HuH-7 (cell line): ENCODE measurements around the gene ZFHX3.

Experiments used
- DNase-seq: peaks from one replicate; pipeline ENCODE4 v3.0.0; 2011; ENCODE audit warnings: low spot score

Gene ZFHX3

DNA sequence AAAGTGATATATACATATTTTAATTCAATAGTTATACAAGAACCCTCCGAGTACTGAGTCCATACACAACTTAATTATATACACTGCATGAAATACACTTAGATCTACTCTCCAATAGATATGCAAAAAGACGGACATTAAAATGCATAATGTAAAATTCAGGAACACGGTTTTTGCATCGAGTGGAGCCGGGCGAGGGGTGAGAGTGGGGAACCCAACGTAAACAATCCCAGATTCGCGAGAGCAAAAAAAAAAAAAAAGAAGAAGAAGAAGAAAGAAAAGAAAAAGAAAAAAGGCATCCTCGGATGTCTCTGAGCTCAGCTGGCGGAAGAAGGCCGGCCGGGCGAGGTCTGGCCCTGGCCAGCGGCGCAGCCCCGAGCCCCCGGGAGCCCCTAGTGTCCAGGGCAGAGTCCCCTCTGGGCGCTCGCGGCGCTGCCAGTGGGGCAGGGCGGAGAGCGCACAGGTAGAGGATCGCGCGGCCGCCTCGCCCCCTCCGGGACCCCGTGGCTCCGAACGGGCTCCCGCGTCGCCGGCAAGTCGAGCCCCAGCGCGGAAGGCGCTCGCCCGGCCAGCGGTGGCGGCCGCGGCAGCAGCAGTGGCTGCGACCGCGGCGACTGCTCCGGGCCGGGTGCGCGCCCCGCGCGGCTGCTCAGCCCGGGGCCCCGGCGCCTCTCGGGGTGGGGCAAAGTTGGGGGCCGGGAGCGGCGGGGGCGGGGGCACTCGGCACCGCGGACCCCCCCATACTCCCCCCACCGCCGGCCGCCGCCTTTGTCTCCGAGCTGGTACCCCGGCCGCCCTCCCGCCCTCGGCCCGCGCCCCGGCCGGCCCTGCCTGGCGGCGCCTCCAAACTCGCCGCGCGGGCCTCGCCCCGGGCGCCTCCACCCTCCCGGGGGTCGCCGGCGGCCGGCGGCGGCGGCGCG is 9.6 kb upstream of the ZFHX3 start:
- no peak for DNase-seq

DNA sequence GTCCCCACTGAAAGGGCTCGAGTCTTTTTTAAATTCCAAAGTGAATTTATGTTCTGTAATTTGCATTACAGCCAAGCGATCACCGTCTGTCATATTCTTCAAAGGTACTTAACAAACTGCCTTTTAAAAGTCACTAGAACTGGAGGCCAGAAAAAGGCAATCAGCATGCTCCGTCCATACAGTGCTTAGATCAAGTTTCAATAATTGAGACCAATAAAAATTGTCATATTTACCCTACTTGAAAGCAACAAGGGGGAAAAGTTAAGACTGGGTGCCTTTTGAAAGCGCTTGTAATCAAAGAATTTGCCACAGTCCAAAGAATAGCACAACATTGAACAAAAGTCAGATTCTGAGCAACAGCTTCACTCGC is 9.0 kb upstream of the ZFHX3 start:
- DNase-seq, result no peak

DNA sequence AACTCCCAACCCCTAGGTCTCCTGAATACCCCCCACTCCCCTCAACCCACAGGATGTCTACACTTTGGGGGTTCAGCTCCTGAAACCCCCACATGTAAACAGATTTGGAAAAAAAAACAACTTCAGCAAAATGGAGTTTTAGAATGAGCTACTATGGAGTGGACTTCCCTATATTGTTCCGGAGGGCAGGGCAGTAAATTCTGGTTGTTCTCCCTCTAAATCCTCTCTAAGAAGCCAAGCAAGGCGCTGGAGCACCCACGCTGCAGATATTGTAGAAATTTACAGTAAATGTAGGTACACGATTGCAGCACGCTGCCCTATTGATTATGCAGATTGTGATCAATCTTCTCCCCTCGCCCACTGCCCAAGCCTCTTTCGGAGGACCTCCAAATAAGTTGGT is 8.5 kb upstream of the ZFHX3 start:
- DNase-seq, result no peak

DNA sequence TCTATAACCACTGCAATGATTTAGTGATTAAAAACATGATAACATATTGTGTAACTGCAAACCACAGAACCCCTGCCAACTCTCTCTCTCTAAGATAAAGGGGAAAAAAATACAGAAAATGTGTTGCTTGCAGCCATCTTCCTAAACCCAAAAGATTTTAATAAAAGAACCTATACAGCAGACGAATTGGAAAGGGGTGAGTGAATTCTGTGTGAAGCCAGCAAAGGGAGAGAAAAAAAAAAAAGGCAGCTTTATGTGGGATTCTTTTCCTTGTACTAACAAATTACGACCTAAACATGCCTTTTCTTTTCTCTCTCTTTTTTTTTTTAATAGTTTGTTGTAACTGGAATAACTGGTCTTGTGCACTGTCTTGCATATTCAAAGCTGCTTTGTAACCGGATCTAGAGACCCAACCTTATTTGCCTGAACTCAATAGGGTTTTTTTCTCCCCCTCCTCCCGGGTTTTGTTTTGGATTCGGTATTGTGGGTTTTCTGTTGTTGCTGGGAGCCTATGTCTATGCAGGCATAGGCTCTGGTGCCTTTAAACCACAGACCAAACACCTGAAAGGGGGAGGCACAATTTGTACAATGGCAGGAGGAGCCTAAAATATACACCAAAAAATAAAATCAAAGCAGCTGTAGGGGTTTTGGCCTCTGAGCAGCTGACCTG is 7.0 kb upstream of the ZFHX3 start:
- no peak for DNase-seq

DNA sequence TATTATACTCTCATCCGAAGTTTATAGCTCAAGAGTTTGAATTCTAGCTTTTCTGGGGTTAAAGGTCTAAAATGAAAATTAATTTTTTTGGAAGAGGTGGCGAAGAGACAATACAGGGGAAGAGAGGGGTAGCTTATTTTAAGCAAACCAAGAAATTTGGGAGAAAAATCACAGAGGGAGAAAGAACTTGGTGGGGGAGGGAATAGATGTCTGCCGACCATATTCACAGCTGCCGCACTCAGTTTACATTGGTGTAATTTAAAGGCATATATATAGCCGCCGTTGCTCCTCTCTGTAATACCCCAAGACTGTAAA is 6.5 kb upstream of the ZFHX3 start:
- DNase-seq, result no peak

DNA sequence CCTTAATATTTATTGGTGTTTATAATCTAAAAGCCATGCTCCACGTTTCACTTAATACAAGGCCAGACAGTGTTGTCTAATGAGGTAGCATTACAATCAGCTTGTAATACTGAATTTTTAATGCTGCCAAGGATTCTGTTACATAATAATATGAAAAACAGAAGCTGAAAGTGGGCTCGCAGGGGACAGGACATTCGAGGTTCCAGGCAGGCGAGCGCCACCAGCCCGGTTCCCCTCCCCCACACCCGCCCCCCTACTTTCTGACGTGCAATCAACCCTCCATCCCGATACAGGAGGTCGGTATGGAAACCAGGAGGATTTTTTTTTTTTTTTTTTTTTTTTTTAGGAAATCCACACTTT is 6.2 kb upstream of the ZFHX3 start:
- DNase-seq, result no peak

DNA sequence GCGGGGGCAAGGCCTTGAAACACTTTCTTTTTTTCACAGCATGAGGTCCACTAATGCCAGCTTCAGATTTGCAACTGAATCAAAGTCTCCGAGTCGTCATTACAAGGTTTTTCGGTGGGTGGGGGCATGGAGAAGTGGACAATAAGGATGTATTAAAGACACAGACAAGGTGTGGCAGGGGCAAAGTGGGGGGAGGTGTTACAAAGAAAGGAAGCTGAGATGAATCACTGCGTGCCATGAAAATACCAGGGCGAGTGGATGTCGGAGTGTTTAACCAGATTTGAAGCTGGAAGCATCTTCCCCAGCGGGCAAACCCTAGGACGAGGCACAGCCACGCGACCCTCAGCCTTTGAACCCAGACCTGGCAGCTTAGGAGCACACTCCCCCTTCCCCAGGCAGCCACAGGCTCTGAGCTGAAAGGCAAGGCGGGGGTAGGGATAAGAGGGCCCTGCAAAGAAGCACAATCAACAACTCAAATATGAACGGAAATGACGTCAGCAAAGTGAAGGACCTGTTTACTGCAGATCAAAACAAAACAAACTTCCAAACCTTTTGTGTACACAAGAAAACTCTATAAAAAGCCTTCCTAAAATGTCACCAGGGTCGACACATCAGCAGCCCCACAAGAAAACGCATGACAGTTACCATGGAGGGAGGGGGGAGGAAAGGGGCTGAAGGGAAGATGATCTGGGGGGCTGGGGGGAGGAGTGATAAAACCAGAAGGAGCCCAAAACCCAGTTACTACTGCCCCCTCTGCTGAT is 5.6 kb upstream of the ZFHX3 start:
- DNase-seq, result no peak

DNA sequence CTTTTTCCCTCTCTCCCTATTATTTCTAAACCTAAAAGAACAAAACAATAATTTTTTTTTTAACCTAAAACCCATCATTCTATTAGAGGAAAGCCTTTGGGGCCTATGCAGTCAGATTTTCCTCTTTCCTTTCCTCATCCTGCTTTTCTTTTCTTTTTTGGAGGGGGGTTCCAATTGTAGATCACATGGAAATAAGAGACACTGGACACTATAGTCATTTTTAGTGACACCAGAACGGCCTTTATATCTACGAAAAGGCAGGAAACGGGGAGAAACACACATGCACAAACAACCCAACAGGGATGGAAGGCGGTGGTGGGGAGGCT is 5.1 kb upstream of the ZFHX3 start:
- no peak for DNase-seq

DNA sequence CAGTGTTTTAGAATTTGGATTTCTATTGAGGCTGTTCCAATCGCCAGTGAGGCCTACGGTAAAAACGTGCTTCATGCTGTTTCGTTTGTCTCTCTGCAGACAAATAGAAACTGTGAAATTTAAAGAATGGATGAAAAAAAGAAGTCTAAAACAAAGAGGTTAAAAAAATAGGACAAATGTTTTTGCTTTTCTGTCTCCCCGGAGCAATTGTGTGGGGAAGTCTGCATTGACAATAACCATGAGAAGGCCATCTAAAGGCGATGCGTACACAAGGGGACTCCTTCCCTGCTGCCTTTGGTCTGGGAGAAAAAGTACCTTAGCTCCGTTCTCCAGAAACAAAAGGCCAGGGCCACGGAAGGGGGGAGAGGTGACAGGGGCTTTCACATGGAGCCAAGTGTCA is 4.6 kb upstream of the ZFHX3 start:
- DNase-seq, result no peak

DNA sequence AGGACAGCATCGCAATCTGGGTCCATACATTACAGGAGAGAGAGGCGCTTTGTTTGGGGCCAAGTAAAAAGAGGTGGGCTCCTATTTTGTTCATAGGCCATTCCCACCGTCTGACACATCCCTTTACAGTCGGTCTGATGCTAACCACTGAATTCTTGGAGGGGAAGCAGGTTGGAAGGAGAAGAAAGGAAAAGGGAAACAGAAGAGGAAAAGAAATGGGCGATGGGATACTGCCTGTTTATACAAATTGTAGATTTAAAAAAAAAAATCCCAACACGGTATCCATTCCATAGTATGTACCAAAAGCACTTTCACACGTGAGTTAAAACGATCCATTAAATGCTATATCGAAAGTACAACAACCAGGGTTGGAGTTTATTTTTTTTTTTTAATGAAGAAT is 4.0 kb upstream of the ZFHX3 start:
- no peak for DNase-seq

DNA sequence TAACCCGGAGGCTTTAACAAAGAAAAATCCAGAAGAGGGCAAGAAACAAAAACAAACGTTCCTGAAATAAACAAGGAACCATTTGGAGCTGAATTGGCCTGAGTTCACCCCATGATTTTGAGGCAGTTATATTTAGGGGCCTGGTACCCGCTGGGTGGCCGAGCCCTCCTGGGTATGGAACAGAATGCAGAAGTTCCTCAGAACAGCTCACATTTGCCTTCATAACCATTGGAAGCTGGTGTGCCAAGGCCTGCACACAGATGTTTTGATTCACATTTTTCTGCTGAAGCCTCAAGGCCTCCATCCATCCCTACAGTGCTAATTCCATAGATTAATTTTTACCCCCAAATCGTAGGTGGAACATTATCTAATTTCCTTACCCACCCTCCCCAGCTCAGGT is 3.3 kb upstream of the ZFHX3 start:
- no peak for DNase-seq

DNA sequence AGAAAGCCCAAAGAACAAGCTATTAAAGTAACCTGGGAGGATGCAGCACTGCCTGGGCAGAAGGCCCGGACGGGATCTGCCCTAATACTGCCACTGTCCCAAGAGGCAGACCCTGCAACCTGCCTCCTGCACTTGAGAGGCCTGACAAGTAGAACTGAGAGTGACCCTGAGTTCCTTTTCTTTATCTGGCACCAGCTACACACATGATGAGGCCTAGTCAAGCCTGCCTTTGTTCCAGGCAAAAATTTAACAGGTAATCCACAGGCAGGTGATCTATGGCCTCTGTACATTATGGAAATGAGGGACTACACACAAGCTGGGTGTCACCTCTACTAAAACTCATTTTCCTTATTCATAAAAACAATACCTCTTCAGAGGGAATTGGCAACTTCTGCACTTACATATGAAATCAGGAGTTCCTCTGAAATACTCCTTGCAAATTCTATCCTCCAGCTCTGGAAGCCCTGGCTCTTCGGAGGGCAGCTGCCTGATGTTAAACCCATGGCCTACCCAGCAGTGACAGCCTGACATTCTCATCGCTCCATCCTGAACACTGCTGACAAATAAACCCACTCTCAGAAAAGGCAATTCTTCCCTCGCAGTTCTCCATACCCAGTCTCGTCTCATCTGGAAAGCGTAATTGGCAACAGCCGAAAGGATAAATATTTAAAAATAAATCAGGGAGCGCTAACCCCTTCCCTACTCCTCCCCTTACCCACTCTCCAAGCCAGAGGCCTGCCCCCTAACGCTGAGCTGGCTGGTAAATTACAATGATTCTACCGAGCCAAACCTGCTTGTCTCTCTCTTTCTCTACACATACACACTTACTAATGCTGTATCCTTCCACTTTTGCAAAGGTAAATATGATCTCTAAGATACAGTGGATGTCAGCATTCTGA is 2.5 kb upstream of the ZFHX3 start:
- DNase-seq, result no peak

DNA sequence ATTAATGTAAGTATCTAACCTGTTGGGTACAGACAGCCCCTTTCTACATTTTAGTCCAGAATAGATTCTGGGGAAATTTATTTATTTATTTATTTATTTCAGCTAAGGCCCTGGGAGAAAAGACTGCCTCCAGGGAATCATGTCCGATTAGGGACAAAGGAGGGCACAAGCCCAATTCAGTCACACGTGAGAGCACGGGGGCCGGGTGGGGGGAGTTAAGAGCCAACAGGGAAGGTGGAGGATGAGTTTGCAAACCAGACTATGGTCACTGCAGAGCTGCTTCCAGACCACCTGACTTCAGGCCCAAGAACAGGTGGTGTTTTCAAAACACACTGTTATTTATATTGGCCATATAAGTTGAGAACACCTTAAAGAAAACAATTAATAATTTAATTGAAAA is 1.6 kb upstream of the ZFHX3 start:
- no peak for DNase-seq

DNA sequence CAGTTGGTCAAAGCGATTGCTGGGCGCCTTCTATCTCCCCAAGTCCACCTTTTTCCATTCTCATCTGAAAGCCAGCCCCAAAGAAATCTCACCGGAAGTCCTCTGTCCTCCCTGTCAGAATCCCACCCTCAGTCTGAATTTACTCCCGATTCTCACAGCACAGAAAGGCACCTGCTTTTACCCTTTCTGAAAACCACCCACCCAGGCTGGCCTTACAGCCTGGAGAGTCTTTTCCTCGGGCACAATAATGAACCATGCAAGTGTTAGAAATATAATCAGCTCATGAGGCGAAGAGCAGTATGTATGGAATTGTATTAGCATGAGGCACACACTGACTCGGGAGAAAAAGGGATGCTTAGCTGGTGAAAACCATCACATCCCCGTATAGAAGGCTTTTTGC is 1.2 kb upstream of the ZFHX3 start:
- no peak for DNase-seq

DNA sequence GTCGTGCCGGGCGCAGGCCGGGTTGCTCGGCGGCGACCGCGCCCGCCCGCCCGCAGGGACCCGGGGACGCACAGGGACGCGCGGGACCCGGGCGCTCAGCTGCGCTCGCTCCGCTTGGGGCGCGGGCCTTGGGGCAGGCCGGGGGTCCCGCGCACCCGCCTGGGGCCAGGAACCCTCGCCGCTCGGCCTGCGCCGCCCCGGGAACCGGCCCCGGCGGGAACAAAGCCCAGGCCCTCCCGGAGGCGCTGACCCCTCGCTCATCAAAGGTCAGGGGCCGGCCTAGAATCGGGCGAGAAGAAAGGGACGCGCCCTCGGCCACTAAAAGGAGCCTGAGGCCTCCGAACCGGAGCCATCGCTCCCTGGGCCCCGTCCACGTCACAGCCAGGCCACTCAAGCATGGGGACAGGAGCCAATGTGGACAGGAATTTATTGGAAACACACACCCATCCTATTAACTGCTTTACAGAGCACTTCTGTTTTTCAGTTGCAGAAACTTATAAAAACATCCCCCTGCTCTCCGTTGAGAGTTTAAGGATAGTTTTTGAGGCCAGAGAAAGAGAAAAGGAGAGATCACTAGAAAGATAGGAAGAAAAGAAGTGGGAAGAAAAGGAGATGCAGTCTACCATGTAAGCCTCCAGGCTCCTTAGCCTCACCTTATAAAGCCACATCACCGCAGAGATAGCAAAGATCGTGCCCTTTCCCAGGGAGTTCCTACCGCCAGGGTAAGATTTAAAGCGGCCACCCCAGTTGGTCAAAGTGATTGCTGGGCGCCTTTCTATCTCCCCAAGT is 558 bp upstream of the ZFHX3 start:
- DNase-seq, result no peak

DNA sequence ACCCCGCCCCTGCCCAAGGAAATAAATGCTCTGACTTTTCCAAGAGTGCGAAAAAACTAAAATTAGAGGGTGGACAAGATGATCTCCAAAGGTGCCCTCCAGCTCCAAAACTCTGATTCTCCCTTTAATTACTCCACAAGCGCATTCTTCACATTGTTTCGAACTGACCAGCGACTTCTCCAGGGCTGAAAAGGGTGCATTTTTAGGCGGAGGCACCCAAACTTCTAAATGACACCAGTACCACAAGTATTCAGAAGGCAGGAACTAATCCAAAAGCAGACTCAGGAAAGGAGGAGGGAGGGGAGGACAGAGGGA is 750 bp downstream of the ZFHX3 start:
- DNase-seq, result no peak

DNA sequence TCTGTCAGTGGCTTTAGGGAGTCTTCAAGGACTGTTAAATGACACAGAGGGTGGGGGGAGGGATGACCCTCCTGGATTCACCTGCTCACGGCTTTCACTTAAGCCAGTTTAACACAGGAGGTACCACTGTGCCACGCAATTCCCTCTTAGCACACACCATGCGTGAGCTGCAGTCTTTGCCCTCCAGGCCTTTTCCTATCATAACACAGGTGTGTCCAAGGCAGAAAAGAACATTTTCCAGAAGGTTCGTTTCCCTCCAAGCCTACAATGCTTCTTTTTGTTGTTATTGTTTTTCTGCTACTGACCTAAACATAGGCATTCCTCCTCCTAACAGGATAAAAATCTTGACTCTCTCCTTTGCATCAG is 1.1 kb downstream of the ZFHX3 start:
- no peak for DNase-seq

DNA sequence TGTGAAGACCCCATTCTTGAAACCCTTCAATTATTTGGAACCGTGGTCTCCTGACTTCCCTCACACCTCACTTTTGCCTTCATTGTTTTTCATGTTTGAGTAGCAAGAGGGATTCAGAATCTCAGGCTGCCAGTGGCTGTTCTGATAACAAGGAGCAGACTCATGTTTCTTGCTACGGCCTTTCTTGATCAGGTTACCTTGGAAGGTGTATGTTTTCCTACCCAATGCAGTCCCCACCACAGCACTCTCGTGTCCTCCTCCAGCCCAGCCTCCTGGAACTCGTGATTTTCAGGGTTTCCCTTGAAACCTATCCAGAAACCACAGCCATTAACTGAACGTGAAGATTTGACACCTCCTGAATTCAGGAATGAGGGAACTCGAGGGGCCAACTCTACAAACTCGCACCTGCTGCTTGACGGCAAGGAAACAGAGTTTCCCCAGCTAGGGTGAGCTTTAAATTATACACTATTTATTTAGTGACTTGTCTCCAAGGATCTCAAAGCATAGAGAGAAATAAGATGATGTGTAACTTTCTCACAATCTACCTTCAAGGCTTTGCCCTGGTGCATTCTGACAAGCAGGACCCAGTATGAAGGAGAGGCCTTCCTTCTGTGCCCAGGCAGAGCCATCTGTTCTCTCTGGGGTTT is 1.6 kb downstream of the ZFHX3 start:
- no peak for DNase-seq

DNA sequence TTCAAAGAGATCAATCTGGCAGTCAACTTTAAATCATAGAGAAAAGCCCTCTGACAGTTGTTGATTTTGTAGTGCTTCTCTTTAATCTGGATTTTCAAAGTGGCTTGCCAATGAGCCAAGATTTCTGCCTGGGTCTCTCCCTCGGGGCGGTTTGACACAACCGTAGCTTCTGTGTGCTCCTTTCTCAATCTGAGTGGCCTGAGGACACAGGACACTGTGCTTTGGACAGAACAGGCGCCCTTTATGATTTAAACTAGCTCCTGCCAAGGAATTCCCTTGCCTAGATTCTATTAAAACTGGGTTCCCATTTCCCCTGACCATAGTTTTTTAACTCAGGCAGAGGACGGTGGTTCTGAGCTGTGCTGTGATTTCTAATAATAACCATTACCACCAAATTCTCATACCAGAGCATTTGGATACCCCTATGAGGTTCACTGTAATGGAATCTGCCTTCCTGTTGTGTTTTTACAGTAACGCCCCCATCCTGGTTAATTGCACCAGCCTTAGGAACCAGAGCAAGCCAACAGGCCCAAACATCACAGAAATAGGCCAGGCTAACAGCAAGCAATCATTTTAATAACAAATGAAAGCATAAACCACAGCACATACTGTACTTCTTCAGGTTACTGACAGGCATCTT is 4.0 kb downstream of the ZFHX3 start:
- DNase-seq, result no peak

DNA sequence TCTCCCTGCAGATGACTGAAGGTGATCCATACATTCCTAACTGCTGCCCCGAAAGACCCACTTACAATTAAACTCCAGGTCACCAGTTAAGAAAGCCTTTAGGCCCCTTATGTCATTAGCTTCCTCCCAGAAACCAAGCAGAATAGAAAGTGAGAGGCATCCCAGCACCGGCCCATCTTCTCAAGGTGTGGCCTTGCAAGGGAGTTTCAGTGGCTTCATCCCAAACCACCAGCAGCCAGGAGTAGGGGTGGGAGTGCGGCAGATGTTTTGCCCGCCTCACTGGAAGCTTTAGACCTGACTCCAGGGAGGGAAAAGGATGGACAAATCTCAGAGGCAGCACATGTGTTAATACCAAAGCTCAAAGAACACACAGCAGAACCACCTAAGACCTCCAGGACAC is 5.1 kb downstream of the ZFHX3 start:
- no peak for DNase-seq

DNA sequence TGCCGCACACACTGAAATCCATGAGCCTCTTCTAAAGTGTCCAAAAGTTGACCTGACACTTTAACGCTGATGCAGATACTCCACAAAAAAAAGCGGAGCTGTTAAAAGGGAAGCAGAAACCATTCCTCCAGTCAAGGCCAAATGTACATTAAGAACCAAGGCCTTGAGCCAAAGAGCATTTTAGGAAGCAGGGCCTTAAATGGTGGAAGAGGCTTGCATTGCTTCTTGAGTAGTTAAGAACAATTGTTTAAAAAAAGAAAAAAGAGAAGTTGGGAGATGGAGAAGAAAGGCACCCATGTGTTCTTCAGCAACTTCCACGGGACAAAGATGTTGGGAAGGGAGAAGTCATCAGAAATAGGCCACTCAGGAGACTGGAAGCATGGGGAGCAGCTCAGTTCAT is 6.3 kb downstream of the ZFHX3 start:
- DNase-seq, result no peak
